Measurements from ENCODE around the gene MBTPS1.
"Not testable (repeated sequence)": the region's sequence is repeated elsewhere in the genome, so short reads cannot be mapped to it uniquely, and the experiment has no call there.

GRCh38 chr16:84118315-84118714, 1.6 kb upstream of the MBTPS1 start:
- TF ChIP-seq CTCF, POLR2A (IDR thresholded peaks at IDR 0.05): not testable (repeated sequence)

Data from heart left ventricle (tissue), 13 donors.